Skin epidermis (tissue), 12 donors: ENCODE results near the gene DEPDC5.
A peak's percentile ranks its signal among the peaks of the same experiment; 100 is the strongest.

Experiments
- H3K27ac ChIP-seq, 21 experiments: fragments of 200-600 bp; sonication (generic) in 11 of 21; one replicate each; pipeline ENCODE4 v1.5.0; 2020; ENCODE audit warnings: mild to moderate bottlenecking in 3 of 21, inconsistent platforms in 2 of 21, moderate library complexity in 2 of 21
- H3K4me3 ChIP-seq, 7 experiments: fragments of 200-600 bp; sonication (generic) in 2 of 7; one replicate each; pipeline ENCODE4 v1.5.0; 2020; ENCODE audit warnings: inconsistent platforms in 2 of 7, mild to moderate bottlenecking in 2 of 7, moderate library complexity in 1 of 7

DEPDC5 gene

GRCh38 chr22:31942091-31942490, 188.3 kb downstream of the DEPDC5 start:
- Histone ChIP-seq H3K4me3 (no peak overlapping the region), H3K27ac (no peak overlapping the region)

- Histone ChIP-seq H3K27ac (peak overlapping the region in 20 of 21 experiments; percentile 58 to 99 (median 94)), H3K4me3 (peak overlapping the region; percentile 71 to 98 (median 88))
These were observed 189.6 kb downstream of the DEPDC5 start for GRCh38 chr22:31943206-31943977.

- H3K27ac ChIP-seq: peak within 1 kb of the TSS; percentile 79 to 99 (median 95)
These were observed 190.3 kb downstream of the DEPDC5 start, which contains the start of gene YWHAH for GRCh38 chr22:31943978-31944699. YWHAH (plus strand) TSS chr22:31944535; CDS start chr22:31944734, 199 bp downstream.

GRCh38 chr22:31944700-31945442, 191.1 kb downstream of the DEPDC5 start:
- Histone ChIP-seq H3K4me3 (peak overlapping the region; percentile 71 to 98 (median 88)), H3K27ac (peak overlapping the region; percentile 79 to 99 (median 95))

More at GRCh38 chr22:31943978-31944699, 190.3 kb downstream of the DEPDC5 start, which contains the start of gene YWHAH:
- H3K4me3 ChIP-seq: peak within 1 kb of the TSS; percentile 71 to 98 (median 88)

- H3K4me3 ChIP-seq: peak overlapping the region; percentile 71 to 98 (median 88)
- peak overlapping the region; percentile 79 to 99 (median 95) for H3K27ac ChIP-seq
These were observed 191.6 kb downstream of the DEPDC5 start for GRCh38 chr22:31945443-31945855.

- Histone ChIP-seq H3K27ac (peak overlapping the region in 20 of 21 experiments; percentile 86 to 99 (median 95)), H3K4me3 (peak overlapping the region; percentile 71 to 98 (median 88))
These were observed 192.3 kb downstream of the DEPDC5 start for GRCh38 chr22:31945971-31946680.

GRCh38 chr22:31947296-31947695, 193.5 kb downstream of the DEPDC5 start:
- Histone ChIP-seq H3K27ac (peak overlapping the region in 5 of 21 experiments; percentile 9 to 96 (median 31)), H3K4me3 (no peak overlapping the region)

GRCh38 chr22:31948002-31948401, 194.2 kb downstream of the DEPDC5 start:
- H3K4me3 ChIP-seq: no peak overlapping the region
- peak overlapping the region in 3 of 21 experiments; percentile 5 to 17 (median 13) for H3K27ac ChIP-seq

GRCh38 chr22:31950226-31950625, 196.4 kb downstream of the DEPDC5 start:
- Histone ChIP-seq H3K4me3 (no peak overlapping the region), H3K27ac (peak overlapping the region in 7 of 21 experiments; percentile 7 to 86 (median 67))

- H3K27ac ChIP-seq: peak overlapping the region in 18 of 21 experiments; percentile 28 to 86 (median 66)
These were observed 197.6 kb downstream of the DEPDC5 start for GRCh38 chr22:31951194-31952093.

GRCh38 chr22:31952094-31952401, 198.2 kb downstream of the DEPDC5 start:
- Histone ChIP-seq H3K27ac (peak overlapping the region in 18 of 21 experiments; percentile 28 to 86 (median 66)), H3K4me3 (no peak overlapping the region)

More at GRCh38 chr22:31951194-31952093, 197.6 kb downstream of the DEPDC5 start:
- H3K4me3 ChIP-seq: no peak overlapping the region

GRCh38 chr22:31952472-31952871, 198.7 kb downstream of the DEPDC5 start:
- H3K27ac ChIP-seq: peak overlapping the region in 13 of 21 experiments; percentile 8 to 86 (median 67)

GRCh38 chr22:31953261-31953660, 199.4 kb downstream of the DEPDC5 start:
- no peak overlapping the region for H3K4me3 ChIP-seq
- peak overlapping the region in 12 of 21 experiments; percentile 1 to 86 (median 49) for H3K27ac ChIP-seq

More at GRCh38 chr22:31952472-31952871, 198.7 kb downstream of the DEPDC5 start:
- no peak overlapping the region for H3K4me3 ChIP-seq

- Histone ChIP-seq H3K4me3 (no peak overlapping the region), H3K27ac (peak overlapping the region in 17 of 21 experiments; percentile 1 to 86 (median 46))
These were observed 201.0 kb downstream of the DEPDC5 start for GRCh38 chr22:31954535-31955523.

- H3K27ac ChIP-seq: peak overlapping the region in 5 of 21 experiments; percentile 5 to 45 (median 13)
- no peak overlapping the region for H3K4me3 ChIP-seq
These were observed 202.5 kb downstream of the DEPDC5 start for GRCh38 chr22:31956360-31956759.
